Neural cell (in vitro differentiated cells): ENCODE measurements around the gene PPFIA1.

ENCODE experiments used
- CTCF ChIP-seq: fragments of 450-650 bp; IDR thresholded peaks from 2 replicates; pipeline ENCODE4 v1.5.1; 2014; ENCODE audit warnings: antibody characterized with exemption, mild to moderate bottlenecking, moderate library complexity; ENCODE audit not compliant: poor library complexity, severe bottlenecking
- EP300 ChIP-seq: fragments of 450-650 bp; conservative IDR thresholded peaks from 2 replicates; pipeline ENCODE4 v1.6.1; 2014; ENCODE audit warnings: antibody characterized with exemption, mild to moderate bottlenecking, moderate library complexity; ENCODE audit not compliant: poor library complexity, severe bottlenecking
- EZH2 ChIP-seq: fragments of 200-600, 300-800 bp; shearing (Covaris generic), sonication (generic); IDR thresholded peaks from 2 replicates; pipeline ENCODE4 v1.6.1; 2014; ENCODE audit warnings: antibody characterized with exemption, low read length, borderline replicate concordance, mild to moderate bottlenecking; ENCODE audit not compliant: insufficient read depth, poor library complexity, severe bottlenecking
- MXI1 ChIP-seq: fragments of 450-650 bp; conservative IDR thresholded peaks from 2 replicates; pipeline ENCODE4 v1.6.1; 2014; ENCODE audit warnings: antibody characterized with exemption, mild to moderate bottlenecking; ENCODE audit not compliant: poor library complexity, severe bottlenecking
- POLR2AphosphoS5 ChIP-seq: IDR thresholded peaks from 2 replicates; pipeline ENCODE4 v1.6.1; 2012
- RAD21 ChIP-seq: fragments of 450-650 bp; conservative IDR thresholded peaks from 2 replicates; pipeline ENCODE4 v1.6.1; 2014; ENCODE audit warnings: antibody characterized with exemption, mild to moderate bottlenecking, moderate library complexity
- REST ChIP-seq: IDR thresholded peaks from 2 replicates; pipeline ENCODE4 v1.6.1; 2012; ENCODE audit warnings: borderline replicate concordance

- TF ChIP-seq CTCF (no peak), REST (no peak), RAD21 (no peak), POLR2AphosphoS5 (no peak), EP300 (no peak), MXI1 (no peak), EZH2 (no peak)
These were observed 152.4 kb downstream of the PPFIA1 start for GRCh38 chr11:70422692-70423522.
